MG63 (cell line): Measurements from ENCODE around the gene FLOT2. TPM values are rescaled to one million over a fixed set of nuclear protein-coding genes. Genes with fewer than 3 reads are reported as not detected.
"Not testable (repeated sequence)": the region's sequence is repeated elsewhere in the genome, so short reads cannot be mapped to it uniquely, and the experiment has no call there.

Source experiments
- DNase-seq: peaks from one replicate; pipeline ENCODE4 v3.0.0-alpha.2; 2020
- H3K27me3 ChIP-seq: fragments of 250-450 bp; sonication (Bioruptor Pico); 2 replicates; pipeline ENCODE4 v1.5.1; 2020; ENCODE audit warnings: mild to moderate bottlenecking, moderate library complexity
- H3K36me3 ChIP-seq: fragments of 250-450 bp; sonication (Bioruptor Pico); 2 replicates; pipeline ENCODE4 v1.5.1; 2020; ENCODE audit warnings: mild to moderate bottlenecking, moderate library complexity
- H3K4me3 ChIP-seq: fragments of 250-450 bp; sonication (Bioruptor Pico); 2 replicates; pipeline ENCODE4 v1.5.1; 2020; ENCODE audit warnings: mild to moderate bottlenecking, moderate library complexity
- H3K9me3 ChIP-seq: fragments of 250-450 bp; sonication (Bioruptor Pico); 2 replicates; pipeline ENCODE4 v1.5.1; 2020; ENCODE audit warnings: mild to moderate bottlenecking, moderate library complexity
- total RNA-seq: library from RNA; depleted of rRNA; stranded (reverse); fragments of >200 nt; shearing (Covaris generic); gene quantifications from 2 replicates; pipeline ENCODE4 v1.2.3, GENCODE V29; 2014; ENCODE audit warnings: low replicate concordance

Gene FLOT2
- total RNA-seq, 1 experiment from 2014 or later: 85.2 TPM

DNA sequence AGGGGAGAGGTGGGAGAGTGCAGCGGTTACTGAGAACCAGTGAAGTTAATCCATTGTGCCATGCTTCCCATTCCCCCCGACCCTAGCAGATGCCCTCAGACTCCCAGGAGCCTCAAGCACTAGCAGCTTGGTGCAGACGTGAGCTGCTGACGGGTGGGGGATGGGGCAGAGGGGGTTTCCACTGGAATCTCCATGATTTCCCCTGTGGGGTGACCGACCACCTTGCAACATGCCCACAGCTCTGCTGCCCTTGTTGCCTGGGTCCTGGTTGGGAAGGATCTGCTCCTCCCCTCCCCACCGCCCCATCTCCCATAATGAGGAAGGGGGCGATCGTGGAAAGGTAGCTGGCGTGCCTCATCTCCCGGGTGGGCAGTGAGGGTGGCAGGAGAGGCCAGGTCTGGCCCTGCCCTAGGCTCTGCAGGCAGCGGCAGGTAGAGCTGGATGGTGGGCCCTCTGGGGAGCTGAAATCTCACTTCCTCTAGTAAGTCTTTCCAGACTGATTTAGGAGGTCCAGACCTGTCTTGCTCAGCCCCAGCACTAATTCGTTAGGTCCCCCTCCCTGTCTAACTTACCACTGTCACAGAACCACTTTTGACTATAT, 9.6 kb downstream of the FLOT2 start:
- Histone ChIP-seq H3K27me3 (no peaks in the 10 kb centered on the region), H3K4me3 (no peak overlapping the region), H3K9me3 (no peaks in the 10 kb centered on the region), H3K36me3 (peaks cover 11% of the 10 kb centered on the region)
- no peak for DNase-seq

DNA sequence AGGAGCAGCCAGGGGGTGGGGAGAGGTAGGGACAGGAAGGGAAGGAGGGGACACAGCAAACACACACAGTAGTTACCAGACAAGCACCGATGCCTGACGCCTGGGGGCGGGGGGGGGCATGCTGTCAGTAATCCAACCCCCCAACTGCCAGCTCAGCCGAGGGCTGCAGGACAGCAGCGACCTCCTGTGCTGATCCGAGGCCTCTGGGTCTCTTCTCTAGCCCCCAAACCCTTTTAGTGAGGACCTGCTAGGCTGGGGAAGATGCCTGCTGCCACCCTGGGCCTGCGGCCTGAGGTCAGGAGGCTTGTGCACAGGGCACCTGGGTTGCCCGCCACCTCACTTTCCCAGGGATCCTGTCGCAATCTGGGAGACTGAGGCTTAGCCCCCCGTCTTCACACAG, 11.6 kb downstream of the FLOT2 start:
- Histone ChIP-seq H3K27me3 (no peaks in the 10 kb centered on the region), H3K9me3 (no peaks in the 10 kb centered on the region), H3K4me3 (no peak overlapping the region), H3K36me3 (peaks cover 18% of the 10 kb centered on the region)
- DNase-seq: no peak

DNA sequence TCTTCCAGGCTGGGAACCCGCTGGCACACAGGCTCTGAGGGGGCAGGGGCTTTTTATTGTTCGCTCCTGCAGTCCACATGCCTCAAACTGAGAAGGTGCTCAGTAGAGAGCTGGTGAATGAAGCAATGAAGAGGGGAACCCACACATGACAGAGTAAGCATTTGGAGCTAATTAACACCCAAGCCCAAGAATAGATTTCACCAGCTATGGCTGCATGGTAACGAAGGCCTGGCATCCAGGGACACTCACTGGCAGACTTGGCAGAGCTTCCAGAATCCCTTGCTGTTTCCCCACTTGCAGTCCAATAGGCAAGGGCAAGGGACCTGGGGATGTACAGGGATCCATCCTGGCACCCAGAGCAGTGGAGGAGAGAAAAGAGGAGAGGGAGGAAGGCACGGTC, 12.2 kb downstream of the FLOT2 start:
- H3K27me3 ChIP-seq: no peaks in the 10 kb centered on the region
- peaks cover 24% of the 10 kb centered on the region for H3K36me3 ChIP-seq
- no peaks in the 10 kb centered on the region for H3K9me3 ChIP-seq
- no peak for DNase-seq
- H3K4me3 ChIP-seq: no peak overlapping the region

DNA sequence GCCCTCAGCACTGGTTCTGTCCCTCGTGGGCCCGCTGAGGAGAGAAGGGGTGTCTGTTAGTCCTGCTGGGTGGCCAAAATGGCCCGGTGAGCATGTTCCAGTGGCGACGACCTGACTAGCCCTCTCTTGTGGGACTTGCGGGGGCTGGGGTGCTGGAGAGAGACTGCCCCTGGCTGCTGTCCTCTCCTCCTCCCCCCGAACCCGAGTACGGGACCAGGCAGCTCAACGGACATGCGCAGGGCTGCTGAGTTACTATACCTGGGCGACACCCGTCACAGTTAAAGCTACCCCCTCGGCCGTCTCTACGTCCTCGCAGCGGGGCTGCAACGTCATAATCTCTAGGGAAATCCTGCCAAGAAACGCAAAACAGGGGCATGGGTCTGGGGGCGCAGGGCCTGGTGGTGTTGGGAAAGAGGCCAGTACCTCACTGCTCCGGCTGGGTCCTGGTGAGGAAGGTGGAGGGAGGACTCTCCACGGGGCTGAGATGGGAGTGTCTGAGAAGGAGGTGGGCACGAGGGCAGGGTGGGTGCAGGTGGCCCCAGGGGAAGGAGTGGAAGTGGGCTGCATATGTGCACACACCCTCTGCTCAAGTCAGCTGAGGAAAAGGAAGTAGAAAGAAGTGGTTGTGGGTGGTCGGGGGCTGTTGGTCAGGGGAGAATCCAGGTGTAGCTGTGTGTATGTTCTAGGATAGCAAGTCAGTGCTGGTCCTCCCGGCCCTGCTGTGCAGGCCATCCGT, 13.4 kb downstream of the FLOT2 start:
- peaks cover 28% of the 10 kb centered on the region for H3K36me3 ChIP-seq
- H3K9me3 ChIP-seq: no peaks in the 10 kb centered on the region
- DNase-seq: no peak
- H3K4me3 ChIP-seq: no peak overlapping the region
- H3K27me3 ChIP-seq: no peaks in the 10 kb centered on the region

DNA sequence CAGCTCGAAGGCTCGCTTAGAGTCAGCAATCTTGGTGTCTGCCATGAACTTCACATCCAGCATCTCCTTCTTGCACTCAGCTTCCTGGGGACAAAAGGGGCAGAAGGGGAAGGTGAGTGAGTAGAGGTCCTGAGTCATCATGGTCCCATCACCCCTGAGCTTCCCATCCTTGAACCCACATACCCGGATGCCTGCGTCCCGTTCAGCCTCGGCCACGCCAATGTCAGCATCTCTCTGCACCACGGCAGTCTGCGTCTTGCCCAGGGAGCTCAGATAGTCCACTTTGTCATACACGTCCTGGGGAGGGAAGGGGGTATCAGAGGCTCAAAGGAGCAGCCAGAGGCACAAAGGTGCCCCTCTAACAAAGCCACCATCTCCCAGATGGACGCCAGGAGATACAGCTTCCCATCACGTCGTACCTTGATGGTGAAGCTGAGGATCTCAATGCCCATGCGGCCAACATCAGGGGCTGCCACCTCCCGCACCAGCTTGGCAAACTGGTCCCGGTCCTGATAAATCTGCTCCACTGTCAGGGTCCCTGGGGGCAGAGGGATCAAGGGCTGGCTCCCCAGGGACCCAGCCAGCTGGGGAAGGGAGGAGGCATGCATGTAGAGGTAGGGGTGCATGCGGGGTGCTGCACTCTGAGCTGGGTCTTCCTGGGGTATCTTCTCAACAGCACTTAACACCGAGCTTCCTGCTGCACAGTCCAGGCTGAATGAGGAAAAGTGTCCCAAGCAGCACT, 15.2 kb downstream of the FLOT2 start:
- DNase-seq: no peak
- Histone ChIP-seq H3K4me3 (no peak overlapping the region), H3K27me3 (no peaks in the 10 kb centered on the region), H3K36me3 (peaks cover 33% of the 10 kb centered on the region), H3K9me3 (no peaks in the 10 kb centered on the region)

DNA sequence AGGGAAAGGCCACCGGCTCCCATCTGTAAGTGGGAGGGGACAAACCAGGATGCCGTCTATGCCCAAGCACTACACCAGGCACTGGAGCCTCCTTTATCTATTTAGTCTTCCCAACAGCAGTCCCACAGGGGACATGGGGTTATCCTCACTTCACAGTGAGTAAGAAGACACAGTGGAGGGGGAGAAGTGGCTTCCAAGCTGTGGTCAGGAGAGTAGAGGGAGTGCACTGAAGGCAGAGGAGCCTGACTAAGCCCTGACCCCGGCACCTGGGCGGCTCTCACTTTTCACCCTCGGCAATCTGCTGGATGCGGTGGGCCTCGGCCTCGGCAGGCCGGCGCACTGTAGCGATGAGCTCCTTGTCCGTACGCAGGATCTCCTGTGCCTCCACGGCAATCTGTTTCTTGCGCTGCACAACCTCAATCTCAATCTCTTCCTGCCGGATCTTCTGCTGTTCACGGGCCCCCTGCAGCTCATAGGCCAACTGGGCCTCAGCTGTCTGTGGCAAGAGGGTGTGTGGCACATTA, 15.9 kb downstream of the FLOT2 start:
- Histone ChIP-seq H3K36me3 (peaks cover 33% of the 10 kb centered on the region), H3K4me3 (no peak overlapping the region), H3K27me3 (no peaks in the 10 kb centered on the region), H3K9me3 (no peaks in the 10 kb centered on the region)
- no peak for DNase-seq

DNA sequence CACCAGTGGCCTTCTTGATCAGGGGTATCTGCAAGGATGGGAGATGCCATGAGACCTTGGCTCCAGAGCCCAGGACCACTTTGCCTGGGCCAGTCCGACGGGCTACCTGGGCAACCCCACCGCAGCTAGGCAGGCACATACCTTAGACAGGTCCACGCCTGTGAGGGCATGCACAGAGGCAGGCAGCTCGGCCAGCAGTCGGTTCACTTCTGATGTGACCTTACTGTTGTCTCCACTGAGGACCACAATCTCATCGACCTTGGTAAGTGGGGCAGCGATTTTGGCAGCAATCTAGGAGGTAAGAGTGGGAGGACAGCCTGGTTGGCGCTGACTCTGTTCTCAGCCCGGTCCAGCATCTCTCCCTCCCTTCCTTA, 17.0 kb downstream of the FLOT2 start:
- no peak for DNase-seq
- Histone ChIP-seq H3K9me3 (no peaks in the 10 kb centered on the region), H3K4me3 (no peak overlapping the region), H3K27me3 (no peaks in the 10 kb centered on the region), H3K36me3 (peaks cover 33% of the 10 kb centered on the region)

DNA sequence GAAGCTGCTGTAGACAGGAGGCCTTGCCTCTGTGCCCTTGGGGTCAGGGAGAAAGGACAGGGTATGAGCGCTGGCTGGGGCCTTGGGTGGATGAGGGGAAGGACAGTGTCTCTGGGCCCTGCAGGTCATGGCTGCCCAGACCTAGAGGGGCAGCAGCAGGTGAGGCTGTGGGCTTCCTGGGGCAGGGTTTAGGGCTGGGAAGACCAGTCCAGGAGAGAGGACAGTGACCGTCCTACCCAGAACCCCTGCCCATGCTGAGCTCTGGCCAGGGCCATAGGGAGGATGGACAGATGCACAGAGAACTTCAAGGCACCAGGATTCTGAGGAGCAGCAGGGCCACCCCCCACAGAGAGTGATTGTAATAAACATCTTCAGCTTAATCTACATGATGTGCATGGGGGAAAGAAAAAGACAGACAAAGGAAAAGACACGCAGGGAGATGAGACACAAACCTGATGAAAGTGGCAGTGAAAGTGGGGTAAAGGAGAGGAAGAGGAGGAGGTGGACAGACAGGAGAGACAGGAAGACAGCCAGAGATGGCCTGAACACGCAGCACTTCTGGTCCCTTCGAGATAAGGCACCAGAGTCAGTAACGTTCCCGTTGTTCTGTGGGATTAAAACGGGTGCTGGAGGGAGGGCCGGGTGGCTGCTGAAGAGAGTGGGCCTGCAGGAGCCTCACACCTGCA, 17.5 kb downstream of the FLOT2 start:
- H3K27me3 ChIP-seq: no peaks in the 10 kb centered on the region
- H3K9me3 ChIP-seq: no peaks in the 10 kb centered on the region
- H3K36me3 ChIP-seq: peaks cover 31% of the 10 kb centered on the region
- no peak overlapping the region for H3K4me3 ChIP-seq
- no peak for DNase-seq

DNA sequence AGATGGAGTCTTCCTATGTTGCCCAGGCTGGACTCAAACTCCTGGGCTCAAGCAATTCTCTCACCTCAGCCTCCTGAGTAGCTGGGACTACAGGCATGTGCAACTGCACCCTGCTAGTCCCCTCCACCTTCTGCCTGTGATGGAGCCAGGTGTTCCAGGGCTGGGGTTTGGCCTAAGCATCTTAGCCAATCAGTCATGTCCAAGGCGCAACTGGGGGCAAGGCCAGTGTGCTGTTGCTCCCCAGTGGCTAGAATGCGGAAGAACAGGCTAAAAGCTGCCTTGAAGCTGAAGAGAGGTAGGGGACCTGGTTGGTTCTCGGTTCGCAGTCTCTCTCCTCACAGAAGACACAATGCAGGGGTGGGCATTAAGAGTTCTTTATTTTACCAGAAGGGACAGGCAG, 18.6 kb downstream of the FLOT2 start:
- H3K9me3 ChIP-seq: no peaks in the 10 kb centered on the region
- no peak overlapping the region for H3K4me3 ChIP-seq
- H3K36me3 ChIP-seq: peaks cover 30% of the 10 kb centered on the region
- peak; percentile 20 for DNase-seq
- no peaks in the 10 kb centered on the region for H3K27me3 ChIP-seq

DNA sequence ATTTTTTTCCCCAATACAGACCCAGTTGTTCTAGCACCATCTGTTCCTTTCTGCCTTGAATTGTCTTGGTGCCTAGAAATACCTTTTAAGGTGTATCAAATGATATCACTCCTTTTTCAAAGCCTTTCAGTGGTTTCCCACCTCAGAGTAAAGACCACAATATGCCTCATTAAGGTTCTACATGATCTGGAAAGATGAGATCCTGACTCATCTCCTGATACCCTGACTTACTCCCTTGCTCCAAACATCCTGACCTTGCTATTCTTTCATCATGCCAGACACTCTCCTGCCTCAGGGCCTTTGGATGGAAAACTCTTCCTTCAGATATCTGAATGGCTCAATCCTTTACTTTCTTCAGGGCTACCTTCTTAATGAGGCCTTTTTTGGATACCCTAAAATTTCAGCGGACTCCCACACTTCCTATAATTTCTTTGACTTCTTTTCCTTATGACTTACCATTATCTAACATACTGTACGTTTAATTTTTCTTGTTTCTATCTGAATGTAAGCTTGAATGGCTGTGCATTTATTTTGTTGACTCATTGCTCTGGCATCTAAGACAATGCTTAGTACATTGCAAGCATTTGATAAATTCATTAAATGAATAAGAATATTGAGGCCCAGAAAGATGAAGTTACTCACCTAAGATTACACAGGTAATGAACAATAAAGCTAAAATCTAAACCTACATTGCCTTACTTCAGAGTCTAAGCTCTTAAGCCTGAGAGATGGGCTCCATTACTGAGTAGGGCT, 19.2 kb downstream of the FLOT2 start:
- no peaks in the 10 kb centered on the region for H3K9me3 ChIP-seq
- peaks cover 30% of the 10 kb centered on the region for H3K36me3 ChIP-seq
- DNase-seq: no peak
- H3K4me3 ChIP-seq: no peak overlapping the region
- H3K27me3 ChIP-seq: no peaks in the 10 kb centered on the region

DNA sequence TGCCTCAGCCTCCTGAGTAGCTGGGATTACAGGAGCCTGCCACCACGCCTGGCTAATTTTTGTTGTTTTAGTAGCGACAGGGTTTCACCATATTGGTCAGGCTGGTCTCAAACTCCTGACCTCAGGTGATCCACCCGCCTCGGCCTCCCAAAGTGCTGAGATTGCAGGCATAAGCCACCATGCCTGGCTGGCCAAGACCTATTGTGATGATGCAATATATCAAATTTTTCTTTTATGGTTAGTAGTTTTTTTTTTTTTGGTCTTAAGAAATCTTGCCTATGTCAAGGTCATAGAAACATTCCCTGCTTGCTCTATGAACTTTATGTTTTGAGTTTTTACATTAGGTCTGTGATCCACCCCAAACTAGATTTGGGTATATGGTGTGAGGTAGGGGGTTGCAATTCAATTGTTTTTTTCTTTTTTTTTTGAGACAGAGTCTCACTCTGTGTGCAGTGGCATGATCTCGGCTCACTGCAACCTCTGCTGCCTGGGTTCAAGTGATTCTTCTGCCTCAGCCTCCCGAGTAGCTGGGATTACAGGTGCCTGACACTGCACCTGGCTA, 20.3 kb downstream of the FLOT2 start:
- not testable (repeated sequence) for H3K9me3 ChIP-seq, DNase-seq

DNA sequence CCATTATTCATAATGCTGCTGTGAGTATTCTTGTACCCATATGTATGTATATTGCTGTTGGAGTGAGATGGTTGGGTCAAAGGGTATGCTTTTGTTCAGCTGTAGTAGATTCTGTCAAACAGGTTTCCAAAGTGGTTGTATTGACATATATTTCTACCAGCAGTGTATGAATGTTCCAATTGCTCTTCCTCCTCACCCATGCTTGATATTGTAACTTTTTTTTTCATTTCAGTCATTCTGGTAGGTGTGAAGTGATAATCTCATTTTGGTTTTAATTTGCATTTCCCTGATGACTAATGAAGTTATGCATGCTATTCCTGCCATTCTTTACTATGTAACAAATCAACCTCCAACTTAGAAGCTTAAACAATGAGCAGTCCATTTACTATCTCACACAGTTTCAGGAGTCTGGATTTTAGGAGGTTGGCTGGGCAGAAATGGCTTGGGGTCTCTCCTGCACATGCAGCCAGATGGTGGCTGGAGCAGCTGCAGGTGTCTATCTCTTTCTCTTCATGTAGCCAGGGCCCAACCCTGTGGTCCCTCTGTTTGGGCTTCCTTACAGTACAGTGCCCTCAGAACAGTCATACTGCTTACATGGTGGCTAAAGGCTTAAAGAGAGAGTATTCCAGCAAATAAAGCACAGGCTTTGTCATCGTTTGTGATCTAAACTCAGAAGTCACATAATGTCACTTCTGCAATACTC, 21.5 kb downstream of the FLOT2 start:
- Histone ChIP-seq H3K9me3 (no peaks in the 10 kb centered on the region), H3K36me3 (peaks cover 16% of the 10 kb centered on the region), H3K27me3 (no peaks in the 10 kb centered on the region), H3K4me3 (no peak overlapping the region)
- no peak for DNase-seq

More for the DNA sequence above, 20.3 kb downstream of the FLOT2 start:
- not testable (repeated sequence) for H3K4me3 ChIP-seq, H3K27me3 ChIP-seq
- H3K36me3 ChIP-seq: peaks cover 26% of the 10 kb centered on the region

DNA sequence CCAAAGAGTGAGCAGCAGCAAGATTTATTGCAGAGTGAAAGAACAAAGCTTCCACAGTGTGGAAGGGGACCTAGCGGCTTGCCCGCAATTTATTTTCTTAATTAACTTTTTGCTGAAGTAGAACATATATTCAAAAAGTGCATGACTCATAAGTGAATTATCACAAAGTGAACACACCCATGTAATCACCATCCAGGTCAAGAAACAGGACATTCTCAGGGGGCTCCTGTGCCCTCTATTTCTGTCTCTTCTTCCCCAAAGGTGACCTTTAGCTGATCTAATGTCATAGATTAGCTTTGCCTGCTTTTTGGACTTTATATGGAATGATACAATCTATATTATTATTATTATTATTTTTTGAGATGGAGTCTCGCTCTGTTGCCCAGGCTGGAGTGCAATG, 22.8 kb downstream of the FLOT2 start:
- Histone ChIP-seq H3K27me3 (no peaks in the 10 kb centered on the region), H3K4me3 (no peak overlapping the region), H3K36me3 (peaks cover 5% of the 10 kb centered on the region; the same call in 1 of the 2 replicates), H3K9me3 (no peaks in the 10 kb centered on the region)
- DNase-seq: no peak

DNA sequence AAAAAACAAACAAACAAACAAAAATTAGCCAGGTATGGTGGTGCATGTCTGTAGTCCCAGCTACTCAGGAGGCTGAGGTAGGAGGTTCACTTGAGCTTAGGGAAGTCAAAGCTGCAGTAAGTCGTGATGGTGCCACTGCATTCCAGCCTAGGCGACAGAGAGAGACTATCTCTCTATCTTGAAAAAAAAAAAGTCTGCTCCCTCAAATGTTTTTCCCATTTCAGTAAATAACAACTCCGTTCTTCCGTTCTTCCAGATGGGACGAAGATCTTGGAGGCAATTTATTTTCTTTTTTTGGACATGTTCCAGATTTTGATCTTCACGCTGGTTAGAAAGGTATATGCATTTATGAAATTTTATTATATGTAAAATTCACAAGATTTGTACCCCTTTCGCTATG, 23.7 kb downstream of the FLOT2 start:
- H3K9me3 ChIP-seq: no peaks in the 10 kb centered on the region
- H3K27me3 ChIP-seq: no peaks in the 10 kb centered on the region
- H3K36me3 ChIP-seq: peaks cover 5% of the 10 kb centered on the region; the same call in 1 of the 2 replicates
- H3K4me3 ChIP-seq: no peak overlapping the region
- no peak for DNase-seq

DNA sequence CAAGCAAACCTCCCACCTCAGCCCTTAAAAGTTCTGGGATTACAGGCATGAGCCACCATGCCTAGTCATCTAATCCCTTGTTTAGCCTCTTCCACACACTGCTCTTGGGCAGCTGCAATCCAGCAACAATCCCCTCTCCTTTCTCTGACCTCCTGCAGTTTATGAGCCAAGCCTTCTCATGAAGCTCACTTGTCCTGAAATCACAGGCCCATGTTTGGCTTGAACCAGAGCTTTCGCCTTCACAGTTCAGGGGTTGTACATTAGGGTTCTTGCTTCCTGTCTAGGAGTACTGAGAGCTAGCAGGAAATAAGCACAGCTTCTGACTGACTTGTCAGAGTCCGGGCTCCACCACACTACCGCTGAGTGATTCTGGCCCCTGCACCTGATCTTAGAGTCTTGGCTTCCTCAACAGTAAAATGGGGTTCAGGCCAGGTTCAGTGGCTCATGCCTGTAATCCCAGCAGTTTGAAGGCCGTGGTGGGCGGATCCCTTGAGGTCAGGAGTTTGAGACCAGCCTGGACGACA, 26.4 kb downstream of the FLOT2 start:
- no peak overlapping the region for H3K4me3 ChIP-seq
- no peaks in the 10 kb centered on the region for H3K27me3 ChIP-seq
- H3K36me3 ChIP-seq: no peaks in the 10 kb centered on the region
- H3K9me3 ChIP-seq: no peaks in the 10 kb centered on the region
- DNase-seq: no peak
